Lower lobe of right lung (tissue), 2 donors: ENCODE data around the gene MARCHF3. TPM values are rescaled to one million over a fixed set of nuclear protein-coding genes. Genes with fewer than 3 reads are reported as not detected.

ENCODE experiments used
- ATAC-seq, 2 donors: fragments of 200-7000 bp; cut with Tn5 transposase; one replicate each; pipeline ENCODE4 v1.9.1; 2020 to 2022; ENCODE audit warnings: mild to moderate bottlenecking in 2 of 2, moderate library complexity in 2 of 2
- DNase-seq: peaks from one replicate; pipeline ENCODE4 v3.0.0-alpha.2; 2020
- H3K27ac ChIP-seq: fragments of 200-600 bp; one replicate; pipeline ENCODE4 v1.8.0; 2022
- H3K27me3 ChIP-seq: fragments of 200-600 bp; one replicate; pipeline ENCODE4 v1.8.0; 2022; ENCODE audit warnings: low read depth
- H3K36me3 ChIP-seq: fragments of 200-600 bp; one replicate; pipeline ENCODE4 v1.8.0; 2022; ENCODE audit warnings: mild to moderate bottlenecking
- H3K4me1 ChIP-seq: fragments of 200-600 bp; one replicate; pipeline ENCODE4 v1.8.0; 2022
- H3K4me3 ChIP-seq: fragments of 200-600 bp; one replicate; pipeline ENCODE4 v1.8.0; 2022; ENCODE audit warnings: mild to moderate bottlenecking
- H3K9me3 ChIP-seq: fragments of 200-600 bp; one replicate; pipeline ENCODE4 v1.8.0; 2022
- CTCF ChIP-seq: fragments of 200-600 bp; IDR thresholded peaks from one replicate; pipeline ENCODE4 v1.8.0; 2022; ENCODE audit warnings: antibody characterized with exemption, mild to moderate bottlenecking
- intact Hi-C: fragments of 100-400 bp; cut with DNase I; formaldehyde crosslinking; loops from one replicate; pipeline ENCODE4 v1.11.0; 2022
- total RNA-seq: library from RNA; stranded (reverse); fragmentation: NEBNext Ultra II Directional; extraction: Animal tissue kit (Norgen Biotek cat#: 25700); gene quantifications from one replicate; pipeline ENCODE4 v1.2.1, GENCODE V29; 2021
- donor health status: DM: no; HTN: yes; CAD: no; lungs with severe emphysema.

The MARCHF3 gene
- total RNA-seq, 1 donor from 2014 or later: 14.3 TPM

GRCh38 chr5:127011153-127011552, 19.2 kb downstream of the MARCHF3 start:
- H3K27ac ChIP-seq: no peak overlapping the region
- no peak for ATAC-seq
- no peaks in the 10 kb centered on the region for H3K9me3 ChIP-seq
- intact Hi-C loops: no loop called here
- H3K4me1 ChIP-seq: peaks cover 11% of the 10 kb centered on the region
- no peak overlapping the region for H3K4me3 ChIP-seq
- no peaks in the 10 kb centered on the region for H3K27me3 ChIP-seq
- H3K36me3 ChIP-seq: no peaks in the 10 kb centered on the region
- no peak for TF ChIP-seq CTCF
- no peak for DNase-seq

DNA sequence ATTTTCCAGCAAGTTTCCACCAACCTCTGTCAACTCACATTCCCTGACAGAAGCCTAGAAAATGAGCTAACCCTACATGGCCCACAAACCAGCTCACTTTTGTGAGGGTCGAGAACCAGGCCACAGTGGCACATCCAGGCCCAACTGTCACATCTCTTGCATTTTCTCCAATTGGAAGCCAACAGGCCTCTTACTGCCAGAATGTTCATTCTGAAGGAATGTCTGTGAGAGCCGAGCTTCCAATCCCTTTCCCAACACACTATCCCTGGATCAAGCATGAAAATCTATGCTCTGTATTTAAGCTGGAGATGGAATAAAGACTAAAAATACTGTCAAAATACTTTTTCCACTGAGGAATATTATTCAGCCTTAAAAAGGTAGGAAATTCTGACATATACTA, 20.0 kb downstream of the MARCHF3 start:
- ATAC-seq: no peak
- H3K9me3 ChIP-seq: no peaks in the 10 kb centered on the region
- intact Hi-C loops: no loop called here
- no peaks in the 10 kb centered on the region for H3K36me3 ChIP-seq
- TF ChIP-seq CTCF: no peak
- H3K4me3 ChIP-seq: no peak overlapping the region
- peaks cover 11% of the 10 kb centered on the region for H3K4me1 ChIP-seq
- no peak for DNase-seq
- H3K27me3 ChIP-seq: no peaks in the 10 kb centered on the region
- H3K27ac ChIP-seq: no peak overlapping the region

DNA sequence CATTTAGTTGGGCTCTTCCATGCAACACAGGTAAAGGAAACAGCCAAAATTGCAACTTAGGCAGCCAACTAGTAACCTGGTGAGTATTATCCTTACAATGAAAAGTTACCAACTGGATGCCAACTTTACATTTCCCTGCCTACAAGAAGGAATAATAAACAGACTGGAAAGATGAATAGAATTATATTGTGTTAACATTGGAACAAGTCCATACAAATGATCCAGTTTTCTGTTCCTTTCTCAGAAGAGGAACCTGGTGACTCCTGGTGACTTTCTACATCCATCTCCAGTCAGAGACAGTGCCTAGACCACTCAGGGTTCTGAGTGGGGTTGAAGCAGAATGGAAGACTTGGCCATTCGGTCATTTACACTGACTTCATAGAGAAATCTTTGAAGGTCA, 20.6 kb downstream of the MARCHF3 start:
- H3K4me1 ChIP-seq: peaks cover 11% of the 10 kb centered on the region
- intact Hi-C loops: no loop called here
- DNase-seq (no peak), ATAC-seq (no peak)
- no peaks in the 10 kb centered on the region for H3K27me3 ChIP-seq
- H3K36me3 ChIP-seq: no peaks in the 10 kb centered on the region
- H3K9me3 ChIP-seq: no peaks in the 10 kb centered on the region
- no peak for TF ChIP-seq CTCF
- no peak overlapping the region for H3K27ac ChIP-seq
- H3K4me3 ChIP-seq: no peak overlapping the region

DNA sequence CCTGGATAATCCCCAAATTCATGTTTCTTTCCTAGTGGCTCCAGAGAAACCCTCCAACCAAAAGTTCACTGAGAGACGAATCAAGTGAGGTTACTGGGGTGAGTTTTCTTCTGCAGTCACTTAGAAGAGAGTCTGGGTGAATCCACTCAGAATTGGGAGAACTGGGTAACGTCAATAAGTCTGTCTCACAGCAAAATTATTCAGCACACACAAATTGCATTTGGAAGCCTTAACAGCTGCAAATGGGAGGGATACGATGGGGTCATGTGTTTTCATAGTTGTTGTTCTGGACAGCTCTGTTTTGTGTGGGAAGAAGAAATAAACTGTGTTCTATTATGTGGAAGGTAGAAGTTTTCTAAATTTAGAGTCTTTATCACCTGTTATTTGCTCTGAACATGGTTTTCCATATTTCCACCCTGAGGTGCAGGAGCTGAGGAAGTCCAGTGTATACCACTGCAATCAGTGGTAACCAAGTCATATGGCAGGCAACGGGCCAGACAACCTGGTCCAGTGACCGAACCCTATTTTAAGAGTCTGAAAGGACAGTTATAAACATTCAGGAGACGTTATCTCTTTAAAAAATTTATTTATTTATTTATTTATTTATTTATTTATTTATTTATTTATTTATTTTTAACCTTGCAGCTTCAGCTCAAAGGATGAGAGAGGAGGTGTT, 21.9 kb downstream of the MARCHF3 start:
- TF ChIP-seq CTCF: no peak
- no peak overlapping the region for H3K27ac ChIP-seq
- ATAC-seq: no peak
- peaks cover 10% of the 10 kb centered on the region for H3K4me1 ChIP-seq
- H3K27me3 ChIP-seq: no peaks in the 10 kb centered on the region
- H3K4me3 ChIP-seq: no peak overlapping the region
- H3K9me3 ChIP-seq: no peaks in the 10 kb centered on the region
- H3K36me3 ChIP-seq: no peaks in the 10 kb centered on the region
- intact Hi-C loops: no loop called here
- no peak for DNase-seq

DNA sequence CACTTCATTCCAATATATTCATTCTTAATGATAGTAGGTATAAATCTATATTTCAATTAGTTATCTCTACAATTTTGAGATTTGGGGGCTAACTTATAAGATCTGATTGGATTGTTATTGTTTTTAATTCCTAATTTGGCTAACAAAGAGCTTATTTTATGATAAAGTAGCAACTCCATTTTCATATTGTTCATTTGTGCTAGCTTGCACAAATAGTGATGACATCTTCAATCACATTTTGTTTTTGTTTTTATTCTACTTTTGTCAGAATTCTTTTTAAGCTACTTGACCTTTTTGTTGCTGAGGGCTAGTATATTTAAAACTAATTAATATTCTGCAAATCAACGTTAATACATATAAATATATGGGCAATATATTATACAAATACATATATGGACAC, 22.8 kb downstream of the MARCHF3 start:
- Histone ChIP-seq H3K4me3 (no peak overlapping the region), H3K36me3 (no peaks in the 10 kb centered on the region), H3K9me3 (no peaks in the 10 kb centered on the region), H3K27me3 (no peaks in the 10 kb centered on the region), H3K4me1 (peaks cover under 1% of the 10 kb centered on the region), H3K27ac (no peak overlapping the region)
- DNase-seq (no peak), ATAC-seq (no peak)
- intact Hi-C loops: no loop called here
- TF ChIP-seq CTCF: no peak
